Progenitor cell of endocrine pancreas (in vitro differentiated cells): ENCODE data around the gene ALKAL2. TPM values are rescaled to one million over a fixed set of nuclear protein-coding genes. Genes with fewer than 3 reads are reported as not detected.

Experiments used
- DNase-seq: peaks from one replicate; pipeline ENCODE4 v3.0.0; 2021; ENCODE audit warnings: low spot score; ENCODE audit not compliant: unreplicated experiment
- H3K27ac Mint-ChIP-seq: 2 replicates; pipeline ENCODE4 v1.8.0; 2021; ENCODE audit warnings: mild to moderate bottlenecking, moderate library complexity, mixed read lengths
- H3K27me3 Mint-ChIP-seq: 2 replicates; pipeline ENCODE4 v1.8.0; 2021; ENCODE audit warnings: mixed read lengths
- H3K36me3 Mint-ChIP-seq: 2 replicates; pipeline ENCODE4 v1.8.0; 2022; ENCODE audit warnings: mixed read lengths; ENCODE audit not compliant: insufficient read depth
- H3K4me1 Mint-ChIP-seq: 2 replicates; pipeline ENCODE4 v1.8.0; 2021; ENCODE audit warnings: low read depth, mixed read lengths
- H3K4me3 Mint-ChIP-seq: 2 replicates; pipeline ENCODE4 v1.8.0; 2021; ENCODE audit warnings: low read depth, mild to moderate bottlenecking, moderate library complexity, mixed read lengths
- H3K9me3 Mint-ChIP-seq: 2 replicates; pipeline ENCODE4 v1.8.0; 2021; ENCODE audit warnings: low read depth, mixed read lengths
- total RNA-seq: library from RNA; stranded (reverse); gene quantifications from 2 replicates; pipeline ENCODE4 v1.2.1, GENCODE V29; 2021
- TF ChIP-seq, protein P1 (sequence below): fragments of 200-600 bp; sonication (generic); IDR thresholded peaks from one replicate; pipeline ENCODE4 v1.5.0; 2021; ENCODE audit warnings: antibody characterized with exemption, mild to moderate bottlenecking; ENCODE audit not compliant: unreplicated experiment

Gene ALKAL2
- total RNA-seq, 1 donor from 2014 or later = 0.22 TPM

- TF ChIP-seq, protein P1, sequence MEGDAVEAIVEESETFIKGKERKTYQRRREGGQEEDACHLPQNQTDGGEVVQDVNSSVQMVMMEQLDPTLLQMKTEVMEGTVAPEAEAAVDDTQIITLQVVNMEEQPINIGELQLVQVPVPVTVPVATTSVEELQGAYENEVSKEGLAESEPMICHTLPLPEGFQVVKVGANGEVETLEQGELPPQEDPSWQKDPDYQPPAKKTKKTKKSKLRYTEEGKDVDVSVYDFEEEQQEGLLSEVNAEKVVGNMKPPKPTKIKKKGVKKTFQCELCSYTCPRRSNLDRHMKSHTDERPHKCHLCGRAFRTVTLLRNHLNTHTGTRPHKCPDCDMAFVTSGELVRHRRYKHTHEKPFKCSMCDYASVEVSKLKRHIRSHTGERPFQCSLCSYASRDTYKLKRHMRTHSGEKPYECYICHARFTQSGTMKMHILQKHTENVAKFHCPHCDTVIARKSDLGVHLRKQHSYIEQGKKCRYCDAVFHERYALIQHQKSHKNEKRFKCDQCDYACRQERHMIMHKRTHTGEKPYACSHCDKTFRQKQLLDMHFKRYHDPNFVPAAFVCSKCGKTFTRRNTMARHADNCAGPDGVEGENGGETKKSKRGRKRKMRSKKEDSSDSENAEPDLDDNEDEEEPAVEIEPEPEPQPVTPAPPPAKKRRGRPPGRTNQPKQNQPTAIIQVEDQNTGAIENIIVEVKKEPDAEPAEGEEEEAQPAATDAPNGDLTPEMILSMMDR = no peak
- peak overlapping the region; percentile 22 for H3K27ac Mint-ChIP-seq
- H3K4me3 Mint-ChIP-seq = no peak overlapping the region
- H3K4me1 Mint-ChIP-seq = peaks cover 11% of the 10 kb centered on the region
- DNase-seq = no peak
- H3K27me3 Mint-ChIP-seq = no peaks in the 10 kb centered on the region
- H3K36me3 Mint-ChIP-seq = peaks cover 2% of the 10 kb centered on the region
- H3K9me3 Mint-ChIP-seq = no peaks in the 10 kb centered on the region
Measured at GRCh38 chr2:269356-270030, 18.4 kb downstream of the ALKAL2 start.

DNA sequence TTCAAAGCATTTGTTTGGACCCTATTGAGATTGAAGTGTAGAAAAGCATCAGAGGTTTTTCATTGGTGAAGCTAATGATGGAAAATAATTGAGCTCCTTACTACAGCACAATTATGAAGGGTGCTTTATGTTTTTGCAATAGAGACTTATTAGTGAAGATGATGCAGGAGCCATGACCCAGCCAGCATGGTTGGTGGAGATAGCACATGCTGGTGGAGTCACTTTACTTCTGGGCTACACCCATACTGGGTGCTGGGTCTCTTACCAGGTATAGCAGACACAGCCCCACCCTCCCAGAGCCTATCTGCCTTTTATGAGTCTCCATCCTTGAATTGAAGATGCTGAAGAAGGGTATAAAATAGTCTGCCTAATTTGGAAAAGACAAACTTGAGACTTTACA lies 19.6 kb downstream of the ALKAL2 start:
- Mint-ChIP-seq H3K4me1 (peaks cover 11% of the 10 kb centered on the region), H3K27me3 (no peaks in the 10 kb centered on the region), H3K36me3 (no peaks in the 10 kb centered on the region), H3K27ac (no peak overlapping the region), H3K4me3 (no peak overlapping the region), H3K9me3 (no peaks in the 10 kb centered on the region)
- no peak for DNase-seq
- TF ChIP-seq, protein P1 = no peak

- H3K4me1 Mint-ChIP-seq = peaks cover 37% of the 10 kb centered on the region
- H3K27me3 Mint-ChIP-seq = no peaks in the 10 kb centered on the region
- TF ChIP-seq, protein P1 = no peak
- H3K9me3 Mint-ChIP-seq = no peaks in the 10 kb centered on the region
- peak within 1 kb of the TSS; percentile 94 for H3K4me3 Mint-ChIP-seq
- H3K27ac Mint-ChIP-seq = peak within 1 kb of the TSS; percentile 98
- H3K36me3 Mint-ChIP-seq = no peaks in the 10 kb centered on the region
- peak; percentile 99 for DNase-seq
Measured at GRCh38 chr2:264493-265468, 23.1 kb downstream of the ALKAL2 start, which contains the start of gene ACP1. Gene ACP1 (plus strand): TSS chr2:264947. CDS start chr2:264965, 18 bp downstream.

GRCh38 chr2:263774-264492 lies 24.0 kb downstream of the ALKAL2 start, which contains the start of gene SH3YL1:
Gene SH3YL1 (minus strand): TSS chr2:264032. CDS start chr2:263984, 48 bp downstream.
- H3K36me3 Mint-ChIP-seq = peaks cover 3% of the 10 kb centered on the region
- H3K27me3 Mint-ChIP-seq = no peaks in the 10 kb centered on the region
- no peaks in the 10 kb centered on the region for H3K9me3 Mint-ChIP-seq
- H3K4me1 Mint-ChIP-seq = peaks cover 41% of the 10 kb centered on the region
- peak within 1 kb of the TSS; percentile 98 for H3K27ac Mint-ChIP-seq
- H3K4me3 Mint-ChIP-seq = peak within 1 kb of the TSS; percentile 94
- TF ChIP-seq, protein P1 = no peak
- peak; percentile 58 for DNase-seq
